H9 (cell line): Measurements from ENCODE around the gene SRPX. TPM values are rescaled to one million over a fixed set of nuclear protein-coding genes. Genes with fewer than 3 reads are reported as not detected.

Experiments used
- DNase-seq: peaks from one replicate; pipeline ENCODE4 v3.0.0-alpha.2; 2017
- H2AFZ ChIP-seq: one replicate; pipeline ENCODE4 v1.6.1; 2013; ENCODE audit warnings: mild to moderate bottlenecking, low read length, control low read depth, moderate library complexity
- H2AK5ac ChIP-seq: 2 replicates; pipeline ENCODE4 v1.6.1; 2013; ENCODE audit warnings: low read length, control low read depth, mixed read lengths; ENCODE audit not compliant: insufficient read length
- H2BK120ac ChIP-seq: one replicate; pipeline ENCODE4 v1.6.1; 2013; ENCODE audit warnings: low read depth, mild to moderate bottlenecking, low read length, control low read depth, inconsistent platforms; ENCODE audit not compliant: poor library complexity, severe bottlenecking
- H2BK12ac ChIP-seq: 2 replicates; pipeline ENCODE4 v1.6.1; 2013; ENCODE audit warnings: low read length, control low read depth, mixed read lengths, low read depth; ENCODE audit not compliant: insufficient read length
- H2BK15ac ChIP-seq: 2 replicates; pipeline ENCODE4 v1.6.1; 2013; ENCODE audit warnings: low read depth, low read length, control low read depth
- H2BK20ac ChIP-seq: one replicate; pipeline ENCODE4 v1.6.1; 2013; ENCODE audit warnings: low read depth, mild to moderate bottlenecking, low read length, control low read depth, inconsistent platforms; ENCODE audit not compliant: poor library complexity, severe bottlenecking
- H2BK5ac ChIP-seq: 2 replicates; pipeline ENCODE4 v1.6.1; 2013; ENCODE audit warnings: low read length, control low read depth, mixed read lengths; ENCODE audit not compliant: insufficient read length
- H3K14ac ChIP-seq: 2 replicates; pipeline ENCODE4 v1.6.1; 2013; ENCODE audit warnings: low read length, control low read depth; ENCODE audit not compliant: insufficient read depth
- H3K18ac ChIP-seq: 2 replicates; pipeline ENCODE4 v1.6.1; 2013; ENCODE audit warnings: low read depth, mild to moderate bottlenecking, mixed read lengths, low read length, control low read depth; ENCODE audit not compliant: insufficient read length
- H3K23ac ChIP-seq: 2 replicates; pipeline ENCODE4 v1.6.1; 2013; ENCODE audit warnings: low read length, control low read depth, mixed read lengths, low read depth; ENCODE audit not compliant: insufficient read length
- H3K23me2 ChIP-seq: 2 replicates; pipeline ENCODE4 v1.6.1; 2013; ENCODE audit warnings: low read depth, mild to moderate bottlenecking, mixed read lengths, low read length, control low read depth; ENCODE audit not compliant: insufficient read length, poor library complexity, severe bottlenecking
- H3K27ac ChIP-seq: 2 replicates; pipeline ENCODE4 v1.5.1; 2013; ENCODE audit warnings: low read length, control low read depth, mixed read lengths, low read depth; ENCODE audit not compliant: insufficient read length
- H3K27me3 ChIP-seq: 2 replicates; pipeline ENCODE4 v1.6.1; 2013; ENCODE audit warnings: low read length, control low read depth, inconsistent platforms; ENCODE audit not compliant: insufficient read depth
- H3K4ac ChIP-seq: 2 replicates; pipeline ENCODE4 v1.6.1; 2013; ENCODE audit warnings: low read depth, mild to moderate bottlenecking, control low read depth, inconsistent platforms, low read length, moderate library complexity
- H3K4me1 ChIP-seq: 2 replicates; pipeline ENCODE4 v1.6.1; 2013; ENCODE audit warnings: low read length, control low read depth, inconsistent platforms; ENCODE audit not compliant: insufficient read depth
- H3K4me2 ChIP-seq: 2 replicates; pipeline ENCODE4 v1.6.1; 2013; ENCODE audit warnings: low read length, control low read depth, mixed read lengths; ENCODE audit not compliant: insufficient read length, insufficient read depth
- H3K56ac ChIP-seq: 2 replicates; pipeline ENCODE4 v1.6.1; 2013; ENCODE audit warnings: low read depth, mild to moderate bottlenecking, mixed read lengths, low read length, control low read depth; ENCODE audit not compliant: insufficient read length
- H3K79me1 ChIP-seq: 2 replicates; pipeline ENCODE4 v1.6.1; 2013; ENCODE audit warnings: low read depth, mild to moderate bottlenecking, moderate library complexity, low read length, control low read depth, inconsistent platforms; ENCODE audit not compliant: insufficient read depth, poor library complexity, severe bottlenecking
- H3K79me2 ChIP-seq: 2 replicates; pipeline ENCODE4 v1.6.1; 2013; ENCODE audit warnings: low read length, control low read depth, inconsistent platforms; ENCODE audit not compliant: insufficient read depth
- H3K9ac ChIP-seq: 2 replicates; pipeline ENCODE4 v1.6.1; 2013; ENCODE audit warnings: low read length, control low read depth, mixed read lengths; ENCODE audit not compliant: insufficient read length; ENCODE audit errors: extremely low read depth
- H3K9me3 ChIP-seq: one replicate; pipeline ENCODE4 v1.6.1; 2013; ENCODE audit warnings: low read depth, low read length, inconsistent platforms; ENCODE audit not compliant: control insufficient read depth
- H3T11ph ChIP-seq: one replicate; pipeline ENCODE4 v1.6.1; 2013; ENCODE audit warnings: mild to moderate bottlenecking, low read length, control low read depth, inconsistent platforms
- H4K20me1 ChIP-seq: one replicate; pipeline ENCODE4 v1.6.1; 2013; ENCODE audit not compliant: control insufficient read depth, insufficient read length, insufficient read depth
- H4K5ac ChIP-seq: 2 replicates; pipeline ENCODE4 v1.6.1; 2013; ENCODE audit warnings: low read depth, mild to moderate bottlenecking, mixed read lengths, low read length, control low read depth; ENCODE audit not compliant: insufficient read length
- H4K8ac ChIP-seq: replicated peaks from 2 replicates; pipeline ENCODE4 v1.6.1; 2013; ENCODE audit warnings: low read length, control low read depth, mixed read lengths, low read depth; ENCODE audit not compliant: insufficient read length
- H4K91ac ChIP-seq: 2 replicates; pipeline ENCODE4 v1.6.1; 2013; ENCODE audit warnings: low read depth, mild to moderate bottlenecking, moderate library complexity, mixed read lengths, low read length, control low read depth; ENCODE audit not compliant: insufficient read length
- H3K27ac Mint-ChIP-seq, 3 experiments: 2 replicates in 2 of 3; 3 replicates in 1 of 3; pipeline ENCODE4 v1.8.0; 2020 to 2021; ENCODE audit warnings: mixed read lengths in 3 of 3, mild to moderate bottlenecking in 1 of 3, moderate library complexity in 1 of 3
- H3K27me3 Mint-ChIP-seq: 2 replicates; pipeline ENCODE4 v1.8.0; 2021; ENCODE audit warnings: low read depth, mild to moderate bottlenecking, moderate library complexity, mixed read lengths
- H3K36me3 Mint-ChIP-seq, 3 experiments: 2 replicates in 2 of 3; 3 replicates in 1 of 3; pipeline ENCODE4 v1.8.0; 2020 to 2021; ENCODE audit warnings: low read depth in 3 of 3, mixed read lengths in 3 of 3; ENCODE audit not compliant: insufficient read depth in 1 of 3
- H3K4me1 Mint-ChIP-seq, 2 experiments: 2 replicates each; pipeline ENCODE4 v1.8.0; 2020; ENCODE audit warnings: mixed read lengths in 2 of 2
- H3K4me3 Mint-ChIP-seq, 2 experiments: 2 replicates in 1 of 2; 3 replicates in 1 of 2; pipeline ENCODE4 v1.8.0; 2020 to 2021; ENCODE audit warnings: mild to moderate bottlenecking in 2 of 2, mixed read lengths in 2 of 2, moderate library complexity in 1 of 2
- H3K9me3 Mint-ChIP-seq, 2 experiments: 2 replicates in 1 of 2; 3 replicates in 1 of 2; pipeline ENCODE4 v1.8.0; 2020; ENCODE audit warnings: mild to moderate bottlenecking in 2 of 2, mixed read lengths in 2 of 2, moderate library complexity in 1 of 2
- CTCF ChIP-seq: fragments of 200-600 bp; sonication (generic); conservative IDR thresholded peaks from 3 replicates; pipeline ENCODE4 v1.8.0; 2021; ENCODE audit warnings: antibody characterized with exemption, mild to moderate bottlenecking
- WGBS: extraction: QIAGEN DNeasy Blood & Tissue Kit; methylation state at CpG from one replicate; pipeline ENCODE4 v1.1.7; 2013; ENCODE audit warnings: missing lambda C conversion rate, low lambda C conversion rate, mixed read lengths; ENCODE audit not compliant: insufficient read length; ENCODE audit errors: extremely low coverage; 5-methylcytosine and 5-hydroxymethylcytosine counted together
- total RNA-seq: library from RNA; stranded (reverse); gene quantifications from 2 replicates; pipeline ENCODE4 v1.2.1, GENCODE V29; 2021

SRPX gene
- total RNA-seq, 1 experiment from 2014 or later: 2.8 TPM

GRCh38 chrX:38138157-38138891, 82.3 kb downstream of the SRPX start:
- Histone ChIP-seq H2BK15ac (no peak overlapping the region), H3K27ac (no peak overlapping the region), H3K18ac (no peak overlapping the region), H3K23me2 (no peaks in the 10 kb centered on the region), H2AK5ac (no peak overlapping the region), H2BK20ac (no peak overlapping the region), H2BK120ac (no peak overlapping the region), H3K79me1 (no peaks in the 10 kb centered on the region), H3K14ac (no peak overlapping the region), H4K91ac (no peak overlapping the region), H3K4ac (no peak overlapping the region), H3K9me3 (no peaks in the 10 kb centered on the region), H3K4me1 (no peaks in the 10 kb centered on the region), H3T11ph (no peak overlapping the region), H2BK5ac (no peak overlapping the region), H3K56ac (no peak overlapping the region), H3K4me2 (no peak overlapping the region), H3K9ac (no peak overlapping the region), H2BK12ac (no peak overlapping the region), H2AFZ (no peak overlapping the region), H4K8ac (no peak overlapping the region), H3K23ac (no peak overlapping the region), H4K5ac (no peak overlapping the region), H4K20me1 (no peaks in the 10 kb centered on the region), H3K79me2 (no peaks in the 10 kb centered on the region), H3K27me3 (no peaks in the 10 kb centered on the region)
- no peaks in the 10 kb centered on the region for H3K27me3 Mint-ChIP-seq
- H3K4me1 Mint-ChIP-seq: peaks cover 5 to 9% of the 10 kb centered on the region in 2 experiments; a peak in 3 of 4 replicates
- no peak for DNase-seq
- H3K36me3 Mint-ChIP-seq: no peaks in the 10 kb centered on the region
- H3K9me3 Mint-ChIP-seq: peaks cover 57 to 61% of the 10 kb centered on the region in 2 experiments
- TF ChIP-seq CTCF: no peak
- no peak overlapping the region for H3K4me3 Mint-ChIP-seq
- H3K27ac Mint-ChIP-seq: no peak overlapping the region
- WGBS: no CpG with 5 or more reads among the region's 2 CpGs
